ENCODE data around the gene KRTAP10-7. TPM values are rescaled to one million over a fixed set of nuclear protein-coding genes. Genes with fewer than 3 reads are reported as not detected.

Gene KRTAP10-7
- total and polyA plus RNA-seq, 4 experiments from 2014 or later = not detected

GRCh38 chr21:44567481-44568171 lies 32.8 kb upstream of the KRTAP10-7 start:
- peaks cover 0 to 11% (median 5%) of the 10 kb centered on the region in 8 donors for H3K9me3 Mint-ChIP-seq
- Histone ChIP-seq H3K4me3 (ENCODE audit: low read length in 2 of 2) (no peak overlapping the region), H3K27ac (ENCODE audit: low read depth, low read length) (no peak overlapping the region), H3K4me1 (ENCODE audit: insufficient read depth, low read length) (peaks cover 13% of the 10 kb centered on the region), H3K9me3 (ENCODE audit: control insufficient read depth in 1 of 2, low read length in 2 of 2) (no peaks in the 10 kb centered on the region), H3K36me3 (ENCODE audit: insufficient read depth, low read length) (no peaks in the 10 kb centered on the region), H3K27me3 (ENCODE audit: insufficient read depth, low read length) (no peaks in the 10 kb centered on the region)
- H3K27ac Mint-ChIP-seq = peak overlapping the region in 2 of 7 donors; percentile 4 to 17
- H3K4me1 Mint-ChIP-seq = peaks cover 10 to 14% (median 11%) of the 10 kb centered on the region in 4 donors
- H3K27me3 Mint-ChIP-seq = peaks cover 1 to 4% of the 10 kb centered on the region in 2 donors
- CTCF ChIA-PET (ENCODE audit: partially characterized antibody) = interaction anchor here (1.1 kb wide), 1 partner anchor 175 kb away, joined by 3 read pairs; no protein-coding TSS in a partner anchor
- intact Hi-C loops (cut with micrococcal nuclease) = no loop called here
- no peaks in the 10 kb centered on the region for H3K36me3 Mint-ChIP-seq
- H3K4me3 Mint-ChIP-seq = no peak overlapping the region
- POLR2A ChIA-PET (ENCODE audit: partially characterized antibody) = no interaction called here
- DNase-seq = no peak

GRCh38 chr21:44568261-44568660 lies 32.1 kb upstream of the KRTAP10-7 start:
- Histone ChIP-seq H3K27me3 (ENCODE audit: insufficient read depth, low read length) (no peaks in the 10 kb centered on the region), H3K36me3 (ENCODE audit: insufficient read depth, low read length) (no peaks in the 10 kb centered on the region), H3K4me3 (ENCODE audit: low read length in 2 of 2) (no peak overlapping the region), H3K27ac (ENCODE audit: low read depth, low read length) (no peak overlapping the region), H3K4me1 (ENCODE audit: insufficient read depth, low read length) (peaks cover 13% of the 10 kb centered on the region), H3K9me3 (ENCODE audit: control insufficient read depth in 1 of 2, low read length in 2 of 2) (no peaks in the 10 kb centered on the region)
- Mint-ChIP-seq H3K4me1 (peaks cover 10 to 14% (median 11%) of the 10 kb centered on the region in 4 donors), H3K9me3 (peaks cover 0 to 6% (median 2%) of the 10 kb centered on the region in 8 donors), H3K27ac (no peak overlapping the region), H3K4me3 (no peak overlapping the region), H3K27me3 (peaks cover 1 to 4% of the 10 kb centered on the region in 2 donors), H3K36me3 (no peaks in the 10 kb centered on the region)
- CTCF ChIA-PET (ENCODE audit: partially characterized antibody) = interaction anchor here (1.1 kb wide), 1 partner anchor 174 kb away, joined by 3 read pairs; no protein-coding TSS in a partner anchor
- POLR2A ChIA-PET (ENCODE audit: partially characterized antibody) = no interaction called here
- DNase-seq = no peak
- intact Hi-C loops (cut with micrococcal nuclease) = no loop called here

GRCh38 chr21:44568667-44569556 lies 31.5 kb upstream of the KRTAP10-7 start:
- Mint-ChIP-seq H3K9me3 (peaks cover 0 to 6% (median 1%) of the 10 kb centered on the region in 8 donors), H3K4me1 (peaks cover 10 to 14% (median 11%) of the 10 kb centered on the region in 4 donors), H3K36me3 (no peaks in the 10 kb centered on the region), H3K4me3 (peak overlapping the region in 1 of 8 donors; percentile 42), H3K27me3 (peaks cover 1 to 4% of the 10 kb centered on the region in 2 donors), H3K27ac (peak overlapping the region in 2 of 7 donors; percentile 48 to 76)
- ChIA-PET CTCF (ENCODE audit: partially characterized antibody) (interaction anchor here (1.1 kb wide), 1 partner anchor 173 kb away, joined by 3 read pairs; no protein-coding TSS in a partner anchor), POLR2A (ENCODE audit: partially characterized antibody) (no interaction called here)
- Histone ChIP-seq H3K27ac (ENCODE audit: low read depth, low read length) (no peak overlapping the region), H3K9me3 (ENCODE audit: control insufficient read depth in 1 of 2, low read length in 2 of 2) (no peaks in the 10 kb centered on the region), H3K27me3 (ENCODE audit: insufficient read depth, low read length) (no peaks in the 10 kb centered on the region), H3K4me3 (ENCODE audit: low read length in 2 of 2) (no peak overlapping the region), H3K36me3 (ENCODE audit: insufficient read depth, low read length) (no peaks in the 10 kb centered on the region), H3K4me1 (ENCODE audit: insufficient read depth, low read length) (peaks cover 13% of the 10 kb centered on the region)
- intact Hi-C loops (cut with micrococcal nuclease) = no loop called here
- no peak for DNase-seq

- intact Hi-C loops (cut with micrococcal nuclease) = no loop called here
- H3K4me1 Mint-ChIP-seq = peaks cover 5 to 14% (median 8%) of the 10 kb centered on the region in 4 donors
Observed at GRCh38 chr21:44569861-44570517, 30.4 kb upstream of the KRTAP10-7 start.

GRCh38 chr21:44571296-44571695 lies 29.1 kb upstream of the KRTAP10-7 start:
- H3K4me3 ChIP-seq (ENCODE audit: low read length in 2 of 2) = no peak overlapping the region
- intact Hi-C loops (cut with micrococcal nuclease) = no loop called here
- H3K36me3 ChIP-seq (ENCODE audit: insufficient read depth, low read length) = no peaks in the 10 kb centered on the region
- H3K4me1 Mint-ChIP-seq = peaks cover 0 to 10% (median 4%) of the 10 kb centered on the region in 4 donors
- ChIA-PET CTCF (ENCODE audit: partially characterized antibody) (no interaction called here), POLR2A (ENCODE audit: partially characterized antibody) (no interaction called here)
- peaks cover 0 to 8% (median 3%) of the 10 kb centered on the region in 8 donors for H3K9me3 Mint-ChIP-seq
- no peaks in the 10 kb centered on the region for H3K9me3 ChIP-seq (ENCODE audit: control insufficient read depth in 1 of 2, low read length in 2 of 2)
- H3K27me3 ChIP-seq (ENCODE audit: insufficient read depth, low read length) = no peaks in the 10 kb centered on the region
- no peak overlapping the region for H3K27ac ChIP-seq (ENCODE audit: low read depth, low read length)
- H3K4me3 Mint-ChIP-seq = peak overlapping the region in 1 of 8 donors; percentile 0
- H3K4me1 ChIP-seq (ENCODE audit: insufficient read depth, low read length) = no peaks in the 10 kb centered on the region
- DNase-seq = no peak
- H3K27ac Mint-ChIP-seq = peak overlapping the region in 1 of 7 donors; percentile 27
- no peaks in the 10 kb centered on the region for H3K36me3 Mint-ChIP-seq
- H3K27me3 Mint-ChIP-seq = peaks cover 3 to 7% of the 10 kb centered on the region in 2 donors

More at GRCh38 chr21:44569861-44570517, 30.4 kb upstream of the KRTAP10-7 start:
- H3K4me3 Mint-ChIP-seq = no peak overlapping the region
- H3K27ac Mint-ChIP-seq = no peak overlapping the region
- H3K27me3 ChIP-seq (ENCODE audit: insufficient read depth, low read length) = no peaks in the 10 kb centered on the region
- POLR2A ChIA-PET (ENCODE audit: partially characterized antibody) = no interaction called here
- CTCF ChIA-PET (ENCODE audit: partially characterized antibody) = interaction anchor here (0.6 kb wide), 1 partner anchor 13 kb away, joined by 3 read pairs; no protein-coding TSS in a partner anchor
- H3K36me3 ChIP-seq (ENCODE audit: insufficient read depth, low read length) = no peaks in the 10 kb centered on the region
- no peak for DNase-seq
- H3K27ac ChIP-seq (ENCODE audit: low read depth, low read length) = no peak overlapping the region
- no peaks in the 10 kb centered on the region for H3K9me3 ChIP-seq (ENCODE audit: control insufficient read depth in 1 of 2, low read length in 2 of 2)
- no peak overlapping the region for H3K4me3 ChIP-seq (ENCODE audit: low read length in 2 of 2)
- peaks cover 3 to 7% of the 10 kb centered on the region in 2 donors for H3K27me3 Mint-ChIP-seq
- H3K36me3 Mint-ChIP-seq = no peaks in the 10 kb centered on the region
- peaks cover 0 to 6% (median 1%) of the 10 kb centered on the region in 8 donors for H3K9me3 Mint-ChIP-seq
- H3K4me1 ChIP-seq (ENCODE audit: insufficient read depth, low read length) = peaks cover 7% of the 10 kb centered on the region

GRCh38 chr21:44571844-44572782 lies 28.3 kb upstream of the KRTAP10-7 start:
- Mint-ChIP-seq H3K9me3 (peaks cover 0 to 14% (median 9%) of the 10 kb centered on the region in 8 donors), H3K36me3 (no peaks in the 10 kb centered on the region), H3K4me3 (no peak overlapping the region), H3K27me3 (peaks cover 3 to 7% of the 10 kb centered on the region in 2 donors), H3K27ac (peak overlapping the region in 1 of 7 donors; percentile 18), H3K4me1 (peaks cover 0 to 10% (median 4%) of the 10 kb centered on the region in 4 donors)
- Histone ChIP-seq H3K27ac (ENCODE audit: low read depth, low read length) (no peak overlapping the region), H3K27me3 (ENCODE audit: insufficient read depth, low read length) (no peaks in the 10 kb centered on the region), H3K36me3 (ENCODE audit: insufficient read depth, low read length) (no peaks in the 10 kb centered on the region), H3K9me3 (ENCODE audit: control insufficient read depth in 1 of 2, low read length in 2 of 2) (no peaks in the 10 kb centered on the region), H3K4me3 (ENCODE audit: low read length in 2 of 2) (no peak overlapping the region), H3K4me1 (ENCODE audit: insufficient read depth, low read length) (no peaks in the 10 kb centered on the region)
- intact Hi-C loops (cut with micrococcal nuclease) = no loop called here
- ChIA-PET CTCF (ENCODE audit: partially characterized antibody) (no interaction called here), POLR2A (ENCODE audit: partially characterized antibody) (no interaction called here)
- no peak for DNase-seq
